GM12878 (cell line): ENCODE measurements around the gene DDX54. TPM values are rescaled to one million over a fixed set of nuclear protein-coding genes. Genes with fewer than 3 reads are reported as not detected.
A peak's percentile ranks its signal among the peaks of the same experiment; 100 is the strongest.

Experiments
- ATAC-seq: fragments of 200-7000 bp; cut with Tn5 transposase; 3 replicates; pipeline ENCODE4 v1.9.1; 2020; ENCODE audit warnings: mild to moderate bottlenecking, moderate library complexity
- BruUV-seq: library from RNA; stranded (reverse); fragments of 400-500 nt; replicated peaks from 2 replicates; lab custom pipeline; 2021; lab: Mats Ljungman, UMichigan
- CTCF ChIA-PET: fragments of 300-600 bp; sonication (Branson Sonifier 250); formaldehyde crosslinking; extraction: SDS; loops from one replicate; lab custom pipeline; 2021; ENCODE audit warnings: inconsistent platforms; lab: Yijun Ruan, JAX
- POLR2A ChIA-PET: fragments of 350-600 bp; formaldehyde crosslinking; extraction: SDS; loops from one replicate; lab custom pipeline; 2021; ENCODE audit warnings: inconsistent platforms; lab: Charles Lee
- RAD21 ChIA-PET: fragments of 300-600 bp; sonication (Branson Sonifier 250); formaldehyde crosslinking; loops from one replicate; lab custom pipeline; 2023; ENCODE audit warnings: antibody characterized with exemption; ENCODE audit not compliant: unreplicated experiment; lab: Charles Lee
- SMC1A ChIA-PET: fragments of 300-600 bp; sonication (Branson Sonifier 250); formaldehyde crosslinking; loops from one replicate; lab custom pipeline; 2023; ENCODE audit not compliant: unreplicated experiment, uncharacterized antibody; lab: Charles Lee
- DNase-seq: peaks from one replicate; pipeline ENCODE4 v3.0.0-alpha.2; 2011; ENCODE audit warnings: low read depth, low spot score
- FAIRE-seq: peaks from 3 replicates; lab custom pipeline; 2011; peaks lifted over from hg19 to GRCh38; lab: Jason Lieb, UNC
- H2AFZ ChIP-seq: 2 replicates; pipeline ENCODE4 v1.6.0; 2011; ENCODE audit warnings: low read depth, low read length, control low read depth; ENCODE audit not compliant: control insufficient read depth
- H3K27ac ChIP-seq: 2 replicates; pipeline ENCODE4 v1.5.1; 2011; ENCODE audit warnings: control low read depth; ENCODE audit not compliant: control insufficient read depth, insufficient read depth
- H3K27me3 ChIP-seq, 2 experiments: replicated peaks in 1 of 2; 2 replicates each; pipeline versions ENCODE4 v1.6.0 to v1.6.1; 2011; ENCODE audit warnings: low read length in 1 of 2; ENCODE audit not compliant: control insufficient read depth in 2 of 2, insufficient read depth in 2 of 2
- H3K36me3 ChIP-seq, 2 experiments: 2 replicates each; pipeline ENCODE4 v1.5.1; 2011; ENCODE audit warnings: low read length in 1 of 2; ENCODE audit not compliant: control insufficient read depth in 2 of 2, insufficient read depth in 2 of 2
- H3K4me1 ChIP-seq: 2 replicates; pipeline ENCODE4 v1.6.1; 2011; ENCODE audit warnings: mild to moderate bottlenecking, low read length, moderate library complexity, mixed read lengths; ENCODE audit not compliant: control insufficient read depth, insufficient read depth
- H3K4me2 ChIP-seq: 2 replicates; pipeline ENCODE4 v1.6.0; 2011; ENCODE audit warnings: control low read depth; ENCODE audit not compliant: control insufficient read depth, insufficient read depth
- H3K4me3 ChIP-seq: fragments of 200-600 bp; sonication (generic); 2 replicates; pipeline ENCODE4 v1.5.1; 2016
- H3K79me2 ChIP-seq: 2 replicates; pipeline ENCODE4 v1.6.0; 2011; ENCODE audit warnings: low read length; ENCODE audit not compliant: control insufficient read depth, insufficient read depth
- H3K9ac ChIP-seq: 2 replicates; pipeline ENCODE4 v1.8.0; 2011; ENCODE audit warnings: low read length, control low read depth, mixed read lengths; ENCODE audit not compliant: control insufficient read depth, insufficient read depth
- H3K9me3 ChIP-seq: replicated peaks from 3 replicates; pipeline ENCODE4 v1.5.1; 2011; ENCODE audit warnings: mild to moderate bottlenecking, low read length; ENCODE audit not compliant: control insufficient read depth, insufficient read depth
- H4K20me1 ChIP-seq: 2 replicates; pipeline ENCODE4 v1.6.0; 2011; ENCODE audit not compliant: control insufficient read depth, insufficient read depth
- CHD4 ChIP-seq: fragments of 200-600 bp; sonication (generic); IDR thresholded peaks from 2 replicates; pipeline ENCODE4 v1.6.1; 2016; ENCODE audit warnings: mild to moderate bottlenecking
- CTCF ChIP-seq, 3 experiments: IDR thresholded peaks in 2 of 3; conservative IDR thresholded peaks in 1 of 3; 2 replicates each; pipeline ENCODE4 v1.5.1; 2011; ENCODE audit warnings: low read depth in 3 of 3, low read length in 3 of 3, mild to moderate bottlenecking in 3 of 3, control low read depth in 2 of 3, moderate library complexity in 2 of 3, inconsistent platforms in 1 of 3, mixed read lengths in 1 of 3; ENCODE audit not compliant: control insufficient read depth in 2 of 3, insufficient read depth in 1 of 3; ENCODE audit errors: extremely low read depth in 1 of 3
- EZH2 ChIP-seq: IDR thresholded peaks from 2 replicates; pipeline ENCODE4 v1.6.1; 2012; ENCODE audit warnings: low read depth, mild to moderate bottlenecking, control low read depth, inconsistent platforms, low read length, borderline replicate concordance; ENCODE audit not compliant: control insufficient read depth
- MEF2B ChIP-seq: fragments of 450-650 bp; IDR thresholded peaks from 2 replicates; pipeline ENCODE4 v1.6.1; 2018; ENCODE audit warnings: mild to moderate bottlenecking, moderate library complexity; ENCODE audit not compliant: partially characterized antibody, poor library complexity, severe bottlenecking
- MYB ChIP-seq: fragments of 150-350 bp; IDR thresholded peaks from 2 replicates; pipeline ENCODE4 v1.6.1; 2014; ENCODE audit warnings: mild to moderate bottlenecking, low read depth, low read length, borderline replicate concordance
- NR2C1 ChIP-seq: fragments of 450-650 bp; IDR thresholded peaks from 2 replicates; pipeline ENCODE4 v1.6.1; 2017; ENCODE audit warnings: antibody characterized with exemption, mild to moderate bottlenecking, moderate library complexity
- NR2F1 ChIP-seq: fragments of 450-650 bp; conservative IDR thresholded peaks from 2 replicates; pipeline ENCODE4 v1.6.1; 2017; ENCODE audit warnings: mild to moderate bottlenecking
- STAT3 ChIP-seq: IDR thresholded peaks from 2 replicates; pipeline ENCODE4 v1.6.1; 2011; ENCODE audit warnings: low read depth, low read length, improper control_type of control experiment
- TCF3 ChIP-seq: IDR thresholded peaks from 2 replicates; pipeline ENCODE4 v1.6.1; 2012; ENCODE audit warnings: low read depth, mild to moderate bottlenecking, low read length, borderline replicate concordance; ENCODE audit not compliant: insufficient read depth
- WGBS: methylation state at CpG from one replicate; pipeline ENCODE4 v1.1.6; 2016; ENCODE audit warnings: low lambda C conversion rate; ENCODE audit not compliant: insufficient replicate concordance, insufficient coverage; ENCODE audit errors: missing lambda C conversion rate; 5-methylcytosine and 5-hydroxymethylcytosine counted together
- in situ Hi-C: fragments of 300-500 bp; cut with MboI; formaldehyde crosslinking; loops from 9 replicates; pipeline ENCODE4 v1.14.3; 2018; ENCODE audit warnings: mixed read lengths
- intact Hi-C: fragments of 100-400 bp; cut with micrococcal nuclease; formaldehyde crosslinking; loops from one replicate; pipeline ENCODE4 v1.14.2; 2022; ENCODE audit not compliant: unreplicated experiment
- polyA plus RNA-seq, 11 experiments: library from polyadenylated mRNA; depleted of rRNA in 4 of 11; unstranded in 6 of 11; stranded (reverse) in 5 of 11; fragments of >200 nt; fragmentation: Nextera tagmentation in 4 of 11; fragmentation: Illumina TruSeq in 1 of 11; extraction: Ambion mirVana in 4 of 11; extraction: Trizol in 1 of 11; gene quantifications; 1 replicate in 1 of 11; 2 replicates in 10 of 11; pipeline versions ENCODE4 v1.2.1 to v1.2.3, GENCODE V29; 2011 to 2016; ENCODE audit warnings: inconsistent platforms in 2 of 11, missing spikeins in 2 of 11, low read depth in 1 of 11
- total RNA-seq, 4 experiments: library from RNA; depleted of rRNA in 3 of 4; stranded (reverse); fragments of >200 nt in 3 of 4; fragmentation: Illumina TruSeq in 1 of 4; extraction: Trizol in 1 of 4; gene quantifications; 2 replicates each; pipeline versions ENCODE4 v1.2.1 to v1.2.3, GENCODE V29; 2013 to 2021
- TF ChIP-seq, protein P1 (sequence below): IDR thresholded peaks from 2 replicates; pipeline ENCODE4 v1.6.1; 2012; ENCODE audit warnings: low read depth, low read length, improper control_type of control experiment

DDX54 gene
- total and polyA plus RNA-seq, 10 of the 15 experiments (the other 5 are each of a cell fraction or from before 2014, with no cell fraction given): 1.9 to 115 (median 56.3) TPM

GRCh38 chr12:113173081-113173698 lies 12.1 kb downstream of the DDX54 start (continued):
- peak; percentile 25; the same call in 1 of the 2 replicates for TF ChIP-seq NR2C1
- TF ChIP-seq TCF3: 0 out of 2 replicates have a peak, but pooled peaks have one; percentile 48
- no peak for TF ChIP-seq CHD4
- peak; percentile 68; the same call in 1 of the 2 replicates for TF ChIP-seq MYB

- no peak for ATAC-seq
- peaks cover 2% of the 10 kb centered on the region; the same call in 1 of the 3 replicates for H3K9me3 ChIP-seq
- H3K27ac ChIP-seq: no peak overlapping the region
- ChIA-PET SMC1A (interaction anchor here (0.9 to 6.8 kb wide), 10 partner anchors 8 to 271 kb away, joined by 3 to 66 read pairs (median 7); partner anchors contain the start of gene DDX54), POLR2A (interaction anchor here (0.8 to 1.4 kb wide), 2 partner anchors 58 to 86 kb away, joined by 3 to 5 read pairs; no protein-coding TSS in a partner anchor), RAD21 (interaction anchor here (0.8 to 4.3 kb wide), 9 partner anchors 15 to 272 kb away, joined by 3 to 29 read pairs (median 10); no protein-coding TSS in a partner anchor), CTCF (interaction anchor here (0.8 to 10.5 kb wide), 24 partner anchors 11 to 272 kb away, joined by 3 to 102 read pairs (median 10); partner anchors contain the start of genes CFAP73, DDX54 and RITA1)
- no peaks in the 10 kb centered on the region for H3K79me2 ChIP-seq
- H3K4me2 ChIP-seq: no peak overlapping the region
- FAIRE-seq: no peak
- no peaks in the 10 kb centered on the region for H3K27me3 ChIP-seq
- H3K4me3 ChIP-seq: no peak overlapping the region
- H3K9ac ChIP-seq: no peak overlapping the region
- H4K20me1 ChIP-seq: no peaks in the 10 kb centered on the region
- H3K4me1 ChIP-seq: peaks cover 19% of the 10 kb centered on the region
- H3K36me3 ChIP-seq: peaks cover 38 to 39% of the 10 kb centered on the region in 2 experiments
- over 99% methylated on average over 18 of the region's 20 CpGs for WGBS
- intact Hi-C loops: loop anchor here (5.0 kb wide), 2 partner anchors 180 to 270 kb away; no protein-coding TSS in a partner anchor
- BruUV-seq: no TSS peak
- TF ChIP-seq CTCF (IDR thresholded peaks at IDR 0.05 in 2 of 3, conservative IDR thresholded peaks at IDR 0.05 in 1 of 3; ENCODE audit: control insufficient read depth in 2 of 3, extremely low read depth in 1 of 3, insufficient read depth in 1 of 3, low read depth in 3 of 3, low read length in 3 of 3) (no peak), MEF2B (no peak), NR2F1 (no peak), STAT3 (no peak), EZH2 (no peak)
- TF ChIP-seq, protein P1, sequence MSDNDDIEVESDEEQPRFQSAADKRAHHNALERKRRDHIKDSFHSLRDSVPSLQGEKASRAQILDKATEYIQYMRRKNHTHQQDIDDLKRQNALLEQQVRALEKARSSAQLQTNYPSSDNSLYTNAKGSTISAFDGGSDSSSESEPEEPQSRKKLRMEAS: no peak
- TF ChIP-seq, all 136 proteins: peak for 0
- no peak for DNase-seq
- in situ Hi-C loops: no loop called here
- no peak overlapping the region for H2AFZ ChIP-seq
Measured at GRCh38 chr12:113172185-113172584, 13.1 kb downstream of the DDX54 start.
